ENCODE measurements around the gene SLC2A11.

The SLC2A11 gene

GRCh38 chr22:23835484-23836144 is 22.1 kb upstream of the SLC2A11 start:
- DNase-seq = no peak
- Histone ChIP-seq H3K27me3 (ENCODE audit: control insufficient read depth in 1 of 2, insufficient read depth in 1 of 2, low read length in 2 of 2) (peaks cover 0 to 2% of the 10 kb centered on the region in 2 experiments), H2AK5ac (ENCODE audit: low read length, severe bottlenecking) (no peak overlapping the region), H3K4me3 (ENCODE audit: insufficient read depth in 1 of 2, low read depth in 1 of 2, low read length in 2 of 2) (no peak overlapping the region), H2AFZ (ENCODE audit: low read depth, low read length) (no peak overlapping the region), H3K14ac (ENCODE audit: low read length in 2 of 2) (no peak overlapping the region), H3K4me2 (ENCODE audit: low read length, poor library complexity, severe bottlenecking) (no peak overlapping the region), H3K4me1 (ENCODE audit: control insufficient read depth, insufficient read depth, low read depth, low read length) (peaks cover 17% of the 10 kb centered on the region), H3K36me3 (ENCODE audit: control insufficient read depth in 1 of 2, insufficient read depth in 2 of 2, low read depth in 1 of 2, low read length in 2 of 2) (peaks cover 53 to 71% of the 10 kb centered on the region in 2 experiments), H3K23ac (ENCODE audit: low read length in 2 of 2) (no peak overlapping the region), H2BK5ac (ENCODE audit: low read depth, low read length, poor library complexity, severe bottlenecking) (no peak overlapping the region), H4K8ac (ENCODE audit: low read length) (no peak overlapping the region), H3K9me3 (ENCODE audit: control insufficient read depth, low read length) (no peaks in the 10 kb centered on the region), H3K4ac (ENCODE audit: low read depth in 1 of 2, low read length in 2 of 2) (no peak overlapping the region), H2BK15ac (ENCODE audit: low read depth, poor library complexity, severe bottlenecking) (no peak overlapping the region), H4K91ac (ENCODE audit: low read length) (no peak overlapping the region), H3K79me1 (replicated peaks; ENCODE audit: low read length, poor library complexity, severe bottlenecking) (peaks cover 33% of the 10 kb centered on the region), H3K27ac (ENCODE audit: low read length, poor library complexity, severe bottlenecking) (no peak overlapping the region), H2BK120ac (ENCODE audit: low read depth, low read length) (no peak overlapping the region), H2BK12ac (ENCODE audit: low read length in 2 of 2) (no peak overlapping the region), H3K18ac (ENCODE audit: low read depth in 1 of 2, low read length in 2 of 2) (no peak overlapping the region), H3K9ac (ENCODE audit: low read length) (no peak overlapping the region)
- WGBS = 84% methylated on average over 11 of the region's 11 CpGs

DNA sequence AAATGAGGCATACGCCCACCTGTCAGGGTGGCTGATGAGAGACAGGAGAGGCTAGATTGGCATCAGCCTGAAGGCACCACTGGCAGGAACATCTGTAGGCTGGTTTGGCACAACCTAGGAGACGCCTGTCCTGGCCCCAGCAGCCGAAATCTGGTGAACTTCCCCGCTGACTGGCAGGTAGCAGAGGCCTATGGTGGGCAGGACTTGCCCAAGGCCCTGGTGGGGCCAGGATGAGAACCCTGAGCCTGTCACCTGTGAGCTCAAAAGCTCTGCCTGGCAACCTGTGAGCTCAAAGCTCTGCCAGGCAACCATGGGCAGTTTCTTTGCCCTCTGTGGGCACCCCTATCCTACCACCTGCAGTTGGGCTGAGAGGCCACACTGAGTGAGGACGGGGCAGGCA is 21.4 kb upstream of the SLC2A11 start:
- no peak overlapping the region for H2AFZ ChIP-seq (ENCODE audit: low read depth, low read length)
- peaks cover 17% of the 10 kb centered on the region for H3K4me1 ChIP-seq (ENCODE audit: control insufficient read depth, insufficient read depth, low read depth, low read length)
- H3K79me1 ChIP-seq (replicated peaks; ENCODE audit: low read length, poor library complexity, severe bottlenecking) = peaks cover 30% of the 10 kb centered on the region
- no peak for DNase-seq
- no peak overlapping the region for H3K27ac ChIP-seq (ENCODE audit: low read length, poor library complexity, severe bottlenecking)
- no peak overlapping the region for H3K4ac ChIP-seq (ENCODE audit: low read depth in 1 of 2, low read length in 2 of 2)
- H2BK15ac ChIP-seq (ENCODE audit: low read depth, poor library complexity, severe bottlenecking) = no peak overlapping the region
- no peaks in the 10 kb centered on the region for H3K9me3 ChIP-seq (ENCODE audit: control insufficient read depth, low read length)
- H2BK120ac ChIP-seq (ENCODE audit: low read depth, low read length) = no peak overlapping the region
- H3K4me2 ChIP-seq (ENCODE audit: low read length, poor library complexity, severe bottlenecking) = no peak overlapping the region
- peaks cover 0 to 7% of the 10 kb centered on the region in 2 experiments for H3K27me3 ChIP-seq (ENCODE audit: control insufficient read depth in 1 of 2, insufficient read depth in 1 of 2, low read length in 2 of 2)
- no peak overlapping the region for H3K14ac ChIP-seq (ENCODE audit: low read length in 2 of 2)
- no peak overlapping the region for H3K18ac ChIP-seq (ENCODE audit: low read depth in 1 of 2, low read length in 2 of 2)
- no peak overlapping the region for H2AK5ac ChIP-seq (ENCODE audit: low read length, severe bottlenecking)
- no peak overlapping the region for H2BK5ac ChIP-seq (ENCODE audit: low read depth, low read length, poor library complexity, severe bottlenecking)
- no peak overlapping the region for H3K9ac ChIP-seq (ENCODE audit: low read length)
- 77% methylated on average over 5 of the region's 5 CpGs for WGBS
- peaks cover 48 to 68% of the 10 kb centered on the region in 2 experiments for H3K36me3 ChIP-seq (ENCODE audit: control insufficient read depth in 1 of 2, insufficient read depth in 2 of 2, low read depth in 1 of 2, low read length in 2 of 2)
- no peak overlapping the region for H2BK12ac ChIP-seq (ENCODE audit: low read length in 2 of 2)
- H4K91ac ChIP-seq (ENCODE audit: low read length) = no peak overlapping the region
- H4K8ac ChIP-seq (ENCODE audit: low read length) = no peak overlapping the region
- no peak overlapping the region for H3K4me3 ChIP-seq (ENCODE audit: insufficient read depth in 1 of 2, low read depth in 1 of 2, low read length in 2 of 2)
- no peak overlapping the region for H3K23ac ChIP-seq (ENCODE audit: low read length in 2 of 2)

DNA sequence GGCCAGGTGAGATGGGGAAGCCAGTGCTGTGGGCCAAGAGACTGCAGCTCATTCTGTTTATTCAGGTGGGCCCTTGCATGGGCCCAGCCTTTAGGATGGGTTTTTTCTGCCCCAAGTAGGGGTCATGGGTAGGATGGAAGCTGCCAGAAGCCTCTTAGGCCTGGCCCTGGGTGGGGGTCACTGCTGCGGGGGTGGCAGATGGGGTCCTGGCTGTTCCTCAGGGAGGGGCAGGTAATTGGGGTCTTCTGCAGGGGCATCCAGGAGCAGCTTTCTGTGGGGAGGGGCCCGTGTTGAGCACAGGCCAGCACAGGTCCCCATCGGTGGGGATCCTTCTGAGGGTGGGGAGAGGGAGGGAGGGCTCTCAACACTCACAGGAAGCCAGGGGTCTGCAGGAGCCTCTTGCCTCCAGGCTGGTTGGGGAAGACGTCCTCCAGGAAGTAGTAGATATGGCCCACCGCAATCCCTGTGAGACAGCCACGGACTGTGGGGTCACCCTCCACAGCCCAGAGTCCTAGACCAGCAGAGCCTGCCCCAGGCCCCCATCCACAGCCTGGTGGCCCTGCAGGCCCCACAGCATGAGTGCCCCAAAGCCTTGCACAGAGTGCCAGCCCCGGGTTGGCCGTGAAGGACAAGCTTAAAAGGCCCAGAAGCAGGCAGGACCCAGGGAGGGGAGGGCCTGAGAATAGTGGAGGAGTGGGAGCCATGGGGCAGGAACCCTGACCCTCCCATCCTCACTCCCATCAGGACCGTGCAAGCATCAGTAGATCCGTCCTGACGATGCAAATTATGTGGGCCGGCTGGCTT is 20.8 kb upstream of the SLC2A11 start:
- no peak overlapping the region for H4K91ac ChIP-seq (ENCODE audit: low read length)
- H3K14ac ChIP-seq (ENCODE audit: low read length in 2 of 2) = no peak overlapping the region
- H3K4me1 ChIP-seq (ENCODE audit: control insufficient read depth, insufficient read depth, low read depth, low read length) = peaks cover 17% of the 10 kb centered on the region
- H2AFZ ChIP-seq (ENCODE audit: low read depth, low read length) = no peak overlapping the region
- H3K18ac ChIP-seq (ENCODE audit: low read depth in 1 of 2, low read length in 2 of 2) = no peak overlapping the region
- DNase-seq = no peak
- H3K9me3 ChIP-seq (ENCODE audit: control insufficient read depth, low read length) = no peaks in the 10 kb centered on the region
- no peak overlapping the region for H3K4me2 ChIP-seq (ENCODE audit: low read length, poor library complexity, severe bottlenecking)
- H3K4me3 ChIP-seq (ENCODE audit: insufficient read depth in 1 of 2, low read depth in 1 of 2, low read length in 2 of 2) = no peak overlapping the region
- no peak overlapping the region for H2BK12ac ChIP-seq (ENCODE audit: low read length in 2 of 2)
- H3K23ac ChIP-seq (ENCODE audit: low read length in 2 of 2) = no peak overlapping the region
- H3K27me3 ChIP-seq (ENCODE audit: control insufficient read depth in 1 of 2, insufficient read depth in 1 of 2, low read length in 2 of 2) = peaks cover 0 to 11% of the 10 kb centered on the region in 2 experiments
- no peak overlapping the region for H2BK120ac ChIP-seq (ENCODE audit: low read depth, low read length)
- no peak overlapping the region for H3K4ac ChIP-seq (ENCODE audit: low read depth in 1 of 2, low read length in 2 of 2)
- no peak overlapping the region for H4K8ac ChIP-seq (ENCODE audit: low read length)
- peaks cover 25% of the 10 kb centered on the region for H3K79me1 ChIP-seq (replicated peaks; ENCODE audit: low read length, poor library complexity, severe bottlenecking)
- H3K9ac ChIP-seq (ENCODE audit: low read length) = no peak overlapping the region
- H2BK5ac ChIP-seq (ENCODE audit: low read depth, low read length, poor library complexity, severe bottlenecking) = no peak overlapping the region
- WGBS = 90% methylated on average over 10 of the region's 12 CpGs
- no peak overlapping the region for H2BK15ac ChIP-seq (ENCODE audit: low read depth, poor library complexity, severe bottlenecking)
- peaks cover 44 to 62% of the 10 kb centered on the region in 2 experiments for H3K36me3 ChIP-seq (ENCODE audit: control insufficient read depth in 1 of 2, insufficient read depth in 2 of 2, low read depth in 1 of 2, low read length in 2 of 2)
- H2AK5ac ChIP-seq (ENCODE audit: low read length, severe bottlenecking) = no peak overlapping the region
- H3K27ac ChIP-seq (ENCODE audit: low read length, poor library complexity, severe bottlenecking) = no peak overlapping the region

GRCh38 chr22:23837496-23837859 is 20.2 kb upstream of the SLC2A11 start:
- Histone ChIP-seq H2BK12ac (ENCODE audit: low read length in 2 of 2) (no peak overlapping the region), H3K4me2 (ENCODE audit: low read length, poor library complexity, severe bottlenecking) (no peak overlapping the region), H2BK120ac (ENCODE audit: low read depth, low read length) (no peak overlapping the region), H3K36me3 (ENCODE audit: control insufficient read depth in 1 of 2, insufficient read depth in 2 of 2, low read depth in 1 of 2, low read length in 2 of 2) (peaks cover 44 to 56% of the 10 kb centered on the region in 2 experiments), H2BK15ac (ENCODE audit: low read depth, poor library complexity, severe bottlenecking) (no peak overlapping the region), H3K9me3 (ENCODE audit: control insufficient read depth, low read length) (no peaks in the 10 kb centered on the region), H3K4me3 (ENCODE audit: insufficient read depth in 1 of 2, low read depth in 1 of 2, low read length in 2 of 2) (no peak overlapping the region), H2BK5ac (ENCODE audit: low read depth, low read length, poor library complexity, severe bottlenecking) (no peak overlapping the region), H3K79me1 (replicated peaks; ENCODE audit: low read length, poor library complexity, severe bottlenecking) (peaks cover 20% of the 10 kb centered on the region), H3K4me1 (ENCODE audit: control insufficient read depth, insufficient read depth, low read depth, low read length) (peaks cover 16% of the 10 kb centered on the region), H3K27ac (ENCODE audit: low read length, poor library complexity, severe bottlenecking) (no peak overlapping the region), H4K8ac (ENCODE audit: low read length) (no peak overlapping the region), H3K4ac (ENCODE audit: low read depth in 1 of 2, low read length in 2 of 2) (no peak overlapping the region), H2AK5ac (ENCODE audit: low read length, severe bottlenecking) (no peak overlapping the region), H3K27me3 (ENCODE audit: control insufficient read depth in 1 of 2, insufficient read depth in 1 of 2, low read length in 2 of 2) (peaks cover 0 to 11% of the 10 kb centered on the region in 2 experiments), H3K14ac (ENCODE audit: low read length in 2 of 2) (no peak overlapping the region), H2AFZ (ENCODE audit: low read depth, low read length) (no peak overlapping the region), H3K18ac (ENCODE audit: low read depth in 1 of 2, low read length in 2 of 2) (no peak overlapping the region), H3K9ac (ENCODE audit: low read length) (no peak overlapping the region), H3K23ac (ENCODE audit: low read length in 2 of 2) (no peak overlapping the region), H4K91ac (ENCODE audit: low read length) (no peak overlapping the region)
- 89% methylated on average over 12 of the region's 12 CpGs for WGBS
- DNase-seq = no peak

All from mesenchymal stem cell (in vitro differentiated cells and primary cell).